ENCODE data around the gene UBE3A. TPM values are rescaled to one million over a fixed set of nuclear protein-coding genes. Genes with fewer than 3 reads are reported as not detected.

The UBE3A gene
- total RNA-seq, 1 donor from 2014 or later, result 52.9 TPM

GRCh38 chr15:25381579-25381978 is 57.2 kb downstream of the UBE3A start:
- H3K27me3 ChIP-seq (ENCODE audit: control insufficient read depth, insufficient read depth, low read length), result no peaks in the 10 kb centered on the region
- no peak for DNase-seq (ENCODE audit: low read depth)
- TF ChIP-seq CTCF (IDR thresholded peaks at IDR 0.05; ENCODE audit: insufficient read depth, low read length, poor library complexity, severe bottlenecking), result no peak
- H3K36me3 ChIP-seq (ENCODE audit: control insufficient read depth, insufficient read depth, low read length), result no peaks in the 10 kb centered on the region
- no peak overlapping the region for H3K4me3 ChIP-seq (ENCODE audit: low read depth, low read length)

- Histone ChIP-seq H3K4me3 (ENCODE audit: low read depth, low read length) (no peak overlapping the region), H3K27me3 (ENCODE audit: control insufficient read depth, insufficient read depth, low read length) (no peaks in the 10 kb centered on the region), H3K36me3 (ENCODE audit: control insufficient read depth, insufficient read depth, low read length) (no peaks in the 10 kb centered on the region)
- DNase-seq (ENCODE audit: low read depth), result no peak
- no peak for TF ChIP-seq CTCF (IDR thresholded peaks at IDR 0.05; ENCODE audit: insufficient read depth, low read length, poor library complexity, severe bottlenecking)
Measured at GRCh38 chr15:25378501-25378901, 60.3 kb downstream of the UBE3A start.

GRCh38 chr15:25375557-25375956 is 63.3 kb downstream of the UBE3A start:
- Histone ChIP-seq H3K27me3 (ENCODE audit: control insufficient read depth, insufficient read depth, low read length) (no peaks in the 10 kb centered on the region), H3K36me3 (ENCODE audit: control insufficient read depth, insufficient read depth, low read length) (no peaks in the 10 kb centered on the region), H3K4me3 (ENCODE audit: low read depth, low read length) (no peak overlapping the region)
- DNase-seq (ENCODE audit: low read depth), result no peak
- no peak for TF ChIP-seq CTCF (IDR thresholded peaks at IDR 0.05; ENCODE audit: insufficient read depth, low read length, poor library complexity, severe bottlenecking)

GRCh38 chr15:25374143-25374542 is 64.7 kb downstream of the UBE3A start:
- no peak for DNase-seq (ENCODE audit: low read depth)
- peaks cover 2% of the 10 kb centered on the region for H3K36me3 ChIP-seq (ENCODE audit: control insufficient read depth, insufficient read depth, low read length)
- no peaks in the 10 kb centered on the region for H3K27me3 ChIP-seq (ENCODE audit: control insufficient read depth, insufficient read depth, low read length)
- TF ChIP-seq CTCF (IDR thresholded peaks at IDR 0.05; ENCODE audit: insufficient read depth, low read length, poor library complexity, severe bottlenecking), result no peak
- no peak overlapping the region for H3K4me3 ChIP-seq (ENCODE audit: low read depth, low read length)

- peaks cover 2% of the 10 kb centered on the region for H3K36me3 ChIP-seq (ENCODE audit: control insufficient read depth, insufficient read depth, low read length)
- no peak overlapping the region for H3K4me3 ChIP-seq (ENCODE audit: low read depth, low read length)
- no peak for TF ChIP-seq CTCF (IDR thresholded peaks at IDR 0.05; ENCODE audit: insufficient read depth, low read length, poor library complexity, severe bottlenecking)
- no peaks in the 10 kb centered on the region for H3K27me3 ChIP-seq (ENCODE audit: control insufficient read depth, insufficient read depth, low read length)
- DNase-seq (ENCODE audit: low read depth), result no peak
Measured at GRCh38 chr15:25372298-25372697, 66.5 kb downstream of the UBE3A start.

GRCh38 chr15:25368850-25369249 is 70.0 kb downstream of the UBE3A start:
- TF ChIP-seq CTCF (IDR thresholded peaks at IDR 0.05; ENCODE audit: insufficient read depth, low read length, poor library complexity, severe bottlenecking), result no peak
- Histone ChIP-seq H3K36me3 (ENCODE audit: control insufficient read depth, insufficient read depth, low read length) (peaks cover 2% of the 10 kb centered on the region), H3K4me3 (ENCODE audit: low read depth, low read length) (no peak overlapping the region), H3K27me3 (ENCODE audit: control insufficient read depth, insufficient read depth, low read length) (no peaks in the 10 kb centered on the region)
- DNase-seq (ENCODE audit: low read depth), result no peak
